K562 (cell line): ENCODE results near the gene UBXN2A. TPM values are rescaled to one million over a fixed set of nuclear protein-coding genes. Genes with fewer than 3 reads are reported as not detected.
A peak's percentile ranks its signal among the peaks of the same experiment; 100 is the strongest.

Experiments used
- CUX1 ChIP-seq: fragments of 200-800 bp; sonication (Bioruptor generic); IDR thresholded peaks from 2 replicates; pipeline ENCODE4 v1.6.1; 2016; ENCODE audit warnings: missing genetic modification characterization, missing compliant biosample characterization
- EGR1 ChIP-seq: fragments of 450-650 bp; conservative IDR thresholded peaks from 2 replicates; pipeline ENCODE4 v1.6.1; 2017; ENCODE audit warnings: mild to moderate bottlenecking
- ELF1 ChIP-seq: fragments of 200-800 bp; sonication (Bioruptor generic); IDR thresholded peaks from 2 replicates; pipeline ENCODE4 v1.6.1; 2016; ENCODE audit warnings: missing genetic modification characterization, missing compliant biosample characterization
- EWSR1 ChIP-seq: fragments of 450-650 bp; IDR thresholded peaks from 2 replicates; pipeline ENCODE4 v1.6.1; 2018; ENCODE audit warnings: borderline replicate concordance, mild to moderate bottlenecking, low read depth, moderate library complexity; ENCODE audit not compliant: partially characterized antibody
- GABPB1 ChIP-seq: sonication (generic); formaldehyde crosslinking; IDR thresholded peaks from 2 replicates; pipeline ENCODE4 v1.8.0; 2022; ENCODE audit warnings: mild to moderate bottlenecking, missing genetic modification reagents
- GABPB2 ChIP-seq: fragments of 250-450 bp; sonication (Bioruptor Pico); conservative IDR thresholded peaks from 2 replicates; pipeline ENCODE4 v1.5.1; 2021; ENCODE audit warnings: mild to moderate bottlenecking
- GTF2F1 ChIP-seq: IDR thresholded peaks from 2 replicates; pipeline ENCODE4 v1.6.1; 2011; ENCODE audit warnings: low read depth, low read length, improper control_type of control experiment
- HDAC1 ChIP-seq, 2 experiments: fragments of 450-650 bp; IDR thresholded peaks; 2 replicates each; pipeline ENCODE4 v1.6.1; 2016 to 2017; ENCODE audit warnings: inconsistent platforms in 1 of 2, mild to moderate bottlenecking in 1 of 2, moderate library complexity in 1 of 2
- NFE2 ChIP-seq: IDR thresholded peaks from 2 replicates; pipeline ENCODE4 v1.6.1; 2014; ENCODE audit warnings: antibody characterized with exemption, low read depth
- POLR3G ChIP-seq: IDR thresholded peaks from 2 replicates; pipeline ENCODE4 v1.6.1; 2011; ENCODE audit not compliant: insufficient read length, insufficient replicate concordance; ENCODE audit errors: extremely low read depth
- SNAPC5 ChIP-seq: fragments of 250-450 bp; sonication (Bioruptor Pico); IDR thresholded peaks from 2 replicates; pipeline ENCODE4 v1.8.0; 2021; ENCODE audit warnings: moderate library complexity, mild to moderate bottlenecking, inconsistent platforms
- TAF1 ChIP-seq: IDR thresholded peaks from 2 replicates; pipeline ENCODE4 v1.6.1; 2011; ENCODE audit warnings: mild to moderate bottlenecking, low read length, moderate library complexity; ENCODE audit not compliant: insufficient read depth, control insufficient read depth, severe bottlenecking; ENCODE audit errors: extremely low read depth
- TBL1XR1 ChIP-seq, 2 experiments: IDR thresholded peaks; 2 replicates each; pipeline ENCODE4 v1.6.1; 2012; ENCODE audit warnings: improper control_type of control experiment in 2 of 2, low read length in 2 of 2, mild to moderate bottlenecking in 1 of 2
- TCF15 ChIP-seq: fragments of 250-450 bp; sonication (Bioruptor Pico); IDR thresholded peaks from 2 replicates; pipeline ENCODE4 v1.8.0; 2022; ENCODE audit warnings: moderate library complexity, mild to moderate bottlenecking, inconsistent platforms
- U2AF1 ChIP-seq: fragments of 200-400 bp; formaldehyde crosslinking; optimal IDR thresholded peaks from 2 replicates; pipeline ENCODE3; 2017; ENCODE audit warnings: mild to moderate bottlenecking, low read depth, low read length, moderate library complexity
- ZBTB26 ChIP-seq: fragments of 450-650 bp; formaldehyde crosslinking; IDR thresholded peaks from 2 replicates; pipeline ENCODE4 v1.4.0; 2022; ENCODE audit warnings: missing genetic modification characterization
- ZBTB34 ChIP-seq: fragments of 250-450 bp; sonication (Bioruptor Pico); IDR thresholded peaks from 2 replicates; pipeline ENCODE4 v1.8.0; 2021; ENCODE audit warnings: mild to moderate bottlenecking, moderate library complexity
- ZC3H4 ChIP-seq: sonication (generic); formaldehyde crosslinking; IDR thresholded peaks from 2 replicates; pipeline ENCODE4 v1.9.0; 2021; ENCODE audit warnings: missing genetic modification reagents, borderline replicate concordance
- ZKSCAN8 ChIP-seq: fragments of 200-800 bp; sonication (Bioruptor generic); IDR thresholded peaks from 2 replicates; pipeline ENCODE4 v1.6.1; 2016; ENCODE audit warnings: missing genetic modification characterization, missing compliant biosample characterization
- ZNF354B ChIP-seq: fragments of 250-450 bp; sonication (Bioruptor Pico); IDR thresholded peaks from 2 replicates; pipeline ENCODE4 v1.4.0; 2020
- polyA plus RNA-seq, 8 experiments: library from polyadenylated mRNA; depleted of rRNA in 4 of 8; stranded (reverse) in 5 of 8; unstranded in 3 of 8; fragments of >200 nt; fragmentation: Nextera tagmentation in 2 of 8; fragmentation: Illumina TruSeq in 1 of 8; extraction: Ambion mirVana in 2 of 8; extraction: Trizol in 1 of 8; gene quantifications; 2 replicates each; pipeline versions ENCODE4 v1.2.1 to v1.2.3, GENCODE V29; 2011 to 2014; ENCODE audit warnings: inconsistent platforms in 1 of 8, missing spikeins in 1 of 8
- total RNA-seq, 7 experiments: library from RNA; depleted of rRNA in 6 of 7; stranded (reverse); fragments of >200 nt in 6 of 7; fragmentation: Illumina TruSeq in 2 of 7; extraction: Trizol in 2 of 7; gene quantifications; 2 replicates each; pipeline versions ENCODE4 v1.2.1 to v1.2.3, GENCODE V29; 2011 to 2021; ENCODE audit warnings: low replicate concordance in 1 of 7

The UBXN2A gene
- total and polyA plus RNA-seq, 9 of the 15 experiments (the other 6 are each of a cell fraction or from before 2014, with no cell fraction given): 3.4 to 25.6 (median 16.0) TPM

- TF ChIP-seq CUX1 (CRISPR knock-in tag) (no peak), TAF1 (peak; percentile 37), EWSR1 (no peak), GABPB2 (CRISPR knock-in tag) (no peak; the same call in 1 of the 2 replicates), TBL1XR1 (IDR thresholded peaks at IDR 0.05; ENCODE audit: low read length in 2 of 2) (no peak), POLR3G (no peak), GTF2F1 (no peak), ELF1 (0 out of 2 replicates have a peak, but pooled peaks have one; percentile 1), GABPB1 (CRISPR knock-in tag) (no peak), ZNF354B (CRISPR knock-in tag) (no peak), ZBTB34 (CRISPR knock-in tag) (no peak), TCF15 (CRISPR knock-in tag) (peak; percentile 38; the same call in 1 of the 2 replicates), ZC3H4 (CRISPR knock-in tag) (no peak), EGR1 (no peak), ZKSCAN8 (CRISPR knock-in tag) (no peak), U2AF1 (no peak), SNAPC5 (CRISPR knock-in tag) (no peak), ZBTB26 (CRISPR knock-in tag) (no peak), HDAC1 (IDR thresholded peaks at IDR 0.05) (no peak), NFE2 (no peak)
These were observed 70.4 kb downstream of the UBXN2A start (continued) for GRCh38 chr2:24010477-24011249.
